GM23338 (cell line): ENCODE results near the gene TPP2. TPM values are rescaled to one million over a fixed set of nuclear protein-coding genes. Genes with fewer than 3 reads are reported as not detected.

Experiments
- ATAC-seq: fragments of 200-7000 bp; cut with Tn5 transposase; 3 replicates; pipeline ENCODE4 v1.9.1; 2020
- DNase-seq: peaks from one replicate; pipeline ENCODE4 v3.0.0-alpha.2; 2015; ENCODE audit warnings: low spot score
- H2AFZ ChIP-seq: fragments of 200-600 bp; sonication (generic); 2 replicates; pipeline ENCODE4 v1.8.0; 2016; ENCODE audit warnings: antibody characterized with exemption, mild to moderate bottlenecking, moderate library complexity
- H3F3A ChIP-seq: fragments of 200-600 bp; sonication (generic); replicated peaks from 2 replicates; pipeline ENCODE4 v1.8.0; 2017; ENCODE audit warnings: antibody characterized with exemption, mixed run types, low read depth
- H3K27ac ChIP-seq: fragments of 200-600 bp; sonication (generic); 2 replicates; pipeline ENCODE4 v1.6.1; 2016; ENCODE audit warnings: low read depth
- H3K27me3 ChIP-seq: fragments of 200-600 bp; sonication (generic); 2 replicates; pipeline ENCODE4 v1.8.0; 2016; ENCODE audit warnings: mild to moderate bottlenecking, mixed run types, moderate library complexity; ENCODE audit not compliant: insufficient read depth
- H3K36me3 ChIP-seq: fragments of 200-600 bp; sonication (generic); 2 replicates; pipeline ENCODE4 v1.8.0; 2016; ENCODE audit warnings: mild to moderate bottlenecking; ENCODE audit not compliant: insufficient read depth
- H3K4me1 ChIP-seq: fragments of 200-600 bp; sonication (generic); 2 replicates; pipeline ENCODE4 v1.8.0; 2016; ENCODE audit warnings: mild to moderate bottlenecking, moderate library complexity; ENCODE audit not compliant: insufficient read depth
- H3K4me2 ChIP-seq: fragments of 200-600 bp; sonication (generic); 2 replicates; pipeline ENCODE4 v1.7.1; 2017; ENCODE audit warnings: mixed run types
- H3K4me3 ChIP-seq: fragments of 200-600 bp; sonication (generic); 2 replicates; pipeline ENCODE4 v1.6.1; 2016; ENCODE audit warnings: mixed run types
- H3K79me2 ChIP-seq: fragments of 200-600 bp; sonication (generic); replicated peaks from 2 replicates; pipeline ENCODE4 v1.8.0; 2017; ENCODE audit warnings: mild to moderate bottlenecking; ENCODE audit not compliant: insufficient read depth
- H3K9me2 ChIP-seq: fragments of 200-600 bp; sonication (generic); 2 replicates; pipeline ENCODE4 v1.8.0; 2017; ENCODE audit not compliant: insufficient read depth
- H4K20me1 ChIP-seq: fragments of 200-600 bp; sonication (generic); replicated peaks from 2 replicates; pipeline ENCODE4 v1.8.0; 2017; ENCODE audit warnings: mild to moderate bottlenecking; ENCODE audit not compliant: insufficient read depth
- H3K27ac Mint-ChIP-seq: 2 replicates; pipeline ENCODE4 v1.8.0; 2020; ENCODE audit warnings: inconsistent platforms, mild to moderate bottlenecking, moderate library complexity, mixed read lengths
- H3K27me3 Mint-ChIP-seq: 3 replicates; pipeline ENCODE4 v1.8.0; 2022; ENCODE audit warnings: low read depth, mild to moderate bottlenecking, moderate library complexity, mixed read lengths, inconsistent platforms; ENCODE audit not compliant: insufficient read depth, poor library complexity
- H3K36me3 Mint-ChIP-seq: 3 replicates; pipeline ENCODE4 v1.8.0; 2021; ENCODE audit warnings: low read depth, mild to moderate bottlenecking, inconsistent platforms, moderate library complexity, mixed read lengths
- H3K4me1 Mint-ChIP-seq: 3 replicates; pipeline ENCODE4 v1.8.0; 2020; ENCODE audit warnings: mild to moderate bottlenecking, inconsistent platforms, mixed read lengths
- H3K4me3 Mint-ChIP-seq: 3 replicates; pipeline ENCODE4 v1.8.0; 2021; ENCODE audit warnings: moderate library complexity, mild to moderate bottlenecking, inconsistent platforms, mixed read lengths
- H3K9me3 Mint-ChIP-seq: 3 replicates; pipeline ENCODE4 v1.8.0; 2020; ENCODE audit warnings: moderate library complexity, mild to moderate bottlenecking, inconsistent platforms, mixed read lengths
- CREB1 ChIP-seq: fragments of 250-450 bp; sonication (Bioruptor Pico); IDR thresholded peaks from 2 replicates; pipeline ENCODE4 v1.5.0; 2020; ENCODE audit warnings: low read depth, mild to moderate bottlenecking, moderate library complexity
- EZH2 ChIP-seq: fragments of 200-600 bp; sonication (generic); IDR thresholded peaks from one replicate; pipeline ENCODE4 v1.8.0; 2017; ENCODE audit warnings: antibody characterized with exemption, mild to moderate bottlenecking, low read depth; ENCODE audit not compliant: unreplicated experiment
- EZH2phosphoT487 ChIP-seq: fragments of 200-600 bp; sonication (generic); IDR thresholded peaks from one replicate; pipeline ENCODE4 v1.8.1; 2018; ENCODE audit warnings: antibody characterized with exemption; ENCODE audit not compliant: unreplicated experiment
- JUNB ChIP-seq: IDR thresholded peaks from one replicate; pipeline ENCODE4 v1.6.1; 2016; ENCODE audit warnings: antibody characterized with exemption; ENCODE audit not compliant: unreplicated experiment
- NANOG ChIP-seq: IDR thresholded peaks from 2 replicates; pipeline ENCODE4 v1.6.1; 2016; ENCODE audit warnings: antibody characterized with exemption, borderline replicate concordance
- POLR2AphosphoS5 ChIP-seq: IDR thresholded peaks from 2 replicates; pipeline ENCODE4 v1.6.1; 2016; ENCODE audit warnings: antibody characterized with exemption, low read depth
- STAT1 ChIP-seq: IDR thresholded peaks from one replicate; pipeline ENCODE4 v1.6.1; 2016; ENCODE audit warnings: antibody characterized with exemption; ENCODE audit not compliant: unreplicated experiment
- ZNF114 ChIP-seq: fragments of 250-450 bp; sonication (Bioruptor Pico); IDR thresholded peaks from 2 replicates; pipeline ENCODE4 v1.5.0; 2020; ENCODE audit warnings: mild to moderate bottlenecking, moderate library complexity
- ZNF331 ChIP-seq: fragments of 250-450 bp; sonication (Bioruptor Pico); IDR thresholded peaks from 2 replicates; pipeline ENCODE4 v1.5.0; 2020; ENCODE audit warnings: low read depth, mild to moderate bottlenecking, moderate library complexity
- polyA plus RNA-seq: library from polyadenylated mRNA; unstranded; fragments of >200 nt; fragmentation: Nextera tagmentation; extraction: Ambion mirVana; gene quantifications from 2 replicates; pipeline ENCODE4 v1.2.1, GENCODE V29; 2016
- total RNA-seq: library from RNA; depleted of rRNA; stranded (reverse); fragments of >200 nt; shearing (Covaris generic); gene quantifications from 2 replicates; pipeline ENCODE4 v1.2.3, GENCODE V29; 2014
- TF ChIP-seq, protein P1 (sequence below), 2 experiments: fragments of 200-600 bp in 1 of 2; sonication (generic) in 1 of 2; conservative IDR thresholded peaks; 2 replicates each; pipeline versions ENCODE4 v1.5.1 to v1.6.1; 2016 to 2017; ENCODE audit warnings: antibody characterized with exemption in 2 of 2, low read depth in 2 of 2, mild to moderate bottlenecking in 2 of 2, moderate library complexity in 1 of 2
- TF ChIP-seq, protein P2 (sequence below): IDR thresholded peaks from 2 replicates; pipeline ENCODE4 v1.6.1; 2016; ENCODE audit warnings: antibody characterized with exemption

The TPP2 gene
- total and polyA plus RNA-seq, 2 experiments from 2014 or later = 56.6 to 111 TPM

- TF ChIP-seq, protein P1, sequence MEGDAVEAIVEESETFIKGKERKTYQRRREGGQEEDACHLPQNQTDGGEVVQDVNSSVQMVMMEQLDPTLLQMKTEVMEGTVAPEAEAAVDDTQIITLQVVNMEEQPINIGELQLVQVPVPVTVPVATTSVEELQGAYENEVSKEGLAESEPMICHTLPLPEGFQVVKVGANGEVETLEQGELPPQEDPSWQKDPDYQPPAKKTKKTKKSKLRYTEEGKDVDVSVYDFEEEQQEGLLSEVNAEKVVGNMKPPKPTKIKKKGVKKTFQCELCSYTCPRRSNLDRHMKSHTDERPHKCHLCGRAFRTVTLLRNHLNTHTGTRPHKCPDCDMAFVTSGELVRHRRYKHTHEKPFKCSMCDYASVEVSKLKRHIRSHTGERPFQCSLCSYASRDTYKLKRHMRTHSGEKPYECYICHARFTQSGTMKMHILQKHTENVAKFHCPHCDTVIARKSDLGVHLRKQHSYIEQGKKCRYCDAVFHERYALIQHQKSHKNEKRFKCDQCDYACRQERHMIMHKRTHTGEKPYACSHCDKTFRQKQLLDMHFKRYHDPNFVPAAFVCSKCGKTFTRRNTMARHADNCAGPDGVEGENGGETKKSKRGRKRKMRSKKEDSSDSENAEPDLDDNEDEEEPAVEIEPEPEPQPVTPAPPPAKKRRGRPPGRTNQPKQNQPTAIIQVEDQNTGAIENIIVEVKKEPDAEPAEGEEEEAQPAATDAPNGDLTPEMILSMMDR (conservative IDR thresholded peaks at IDR 0.05; ENCODE audit: low read depth in 2 of 2) = no peak
- TF ChIP-seq NANOG = no peak
- TF ChIP-seq ZNF114 (CRISPR knock-in tag) = no peak
- TF ChIP-seq ZNF331 (CRISPR knock-in tag) = no peak
- TF ChIP-seq EZH2 = no peak
- no peak for TF ChIP-seq CREB1 (CRISPR knock-in tag)
- TF ChIP-seq JUNB = no peak
Measured at GRCh38 chr13:102569488-102569887, 27.3 kb upstream of the TPP2 start (continued).

DNA sequence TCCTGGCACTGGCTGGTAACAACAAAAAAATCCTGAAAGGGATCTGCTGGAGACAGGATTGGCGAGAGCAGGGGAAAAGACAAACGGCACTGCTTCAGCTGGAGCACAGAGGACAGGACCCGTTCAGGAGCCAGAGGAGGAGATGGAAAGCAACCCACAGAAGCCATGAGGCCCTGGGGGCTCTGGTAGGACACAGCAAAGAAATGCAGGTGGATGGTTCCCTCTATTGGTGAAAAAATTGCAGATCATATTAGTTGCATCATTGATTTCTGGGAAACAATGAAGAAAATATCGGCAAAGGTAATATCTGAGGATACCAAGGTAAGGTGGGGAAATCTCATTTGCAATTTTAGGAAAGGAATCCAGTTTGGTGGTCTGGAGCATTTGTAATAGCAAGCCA lies 25.7 kb upstream of the TPP2 start:
- Mint-ChIP-seq H3K27ac (no peak overlapping the region), H3K36me3 (no peaks in the 10 kb centered on the region), H3K4me1 (peaks cover 7% of the 10 kb centered on the region; the same call in 2 of the 3 replicates), H3K9me3 (no peaks in the 10 kb centered on the region), H3K4me3 (no peak overlapping the region), H3K27me3 (peaks cover 2% of the 10 kb centered on the region)
- no peaks in the 10 kb centered on the region for H3K4me1 ChIP-seq
- no peaks in the 10 kb centered on the region for H3F3A ChIP-seq
- H3K4me3 ChIP-seq = no peak overlapping the region
- DNase-seq (peak; percentile 60), ATAC-seq (peak; percentile 88)
- H3K36me3 ChIP-seq = no peaks in the 10 kb centered on the region
- no peaks in the 10 kb centered on the region for H3K9me2 ChIP-seq
- no peaks in the 10 kb centered on the region for H3K27me3 ChIP-seq
- H2AFZ ChIP-seq = no peak overlapping the region
- H3K27ac ChIP-seq = no peak overlapping the region
- no peak overlapping the region for H3K4me2 ChIP-seq
- no peaks in the 10 kb centered on the region for H4K20me1 ChIP-seq
- H3K79me2 ChIP-seq = no peaks in the 10 kb centered on the region
- TF ChIP-seq ZNF331 (CRISPR knock-in tag) (no peak), CREB1 (CRISPR knock-in tag) (no peak)
- TF ChIP-seq, protein P1 (conservative IDR thresholded peaks at IDR 0.05; ENCODE audit: low read depth in 2 of 2) = peak; percentile 59 to 66

DNA sequence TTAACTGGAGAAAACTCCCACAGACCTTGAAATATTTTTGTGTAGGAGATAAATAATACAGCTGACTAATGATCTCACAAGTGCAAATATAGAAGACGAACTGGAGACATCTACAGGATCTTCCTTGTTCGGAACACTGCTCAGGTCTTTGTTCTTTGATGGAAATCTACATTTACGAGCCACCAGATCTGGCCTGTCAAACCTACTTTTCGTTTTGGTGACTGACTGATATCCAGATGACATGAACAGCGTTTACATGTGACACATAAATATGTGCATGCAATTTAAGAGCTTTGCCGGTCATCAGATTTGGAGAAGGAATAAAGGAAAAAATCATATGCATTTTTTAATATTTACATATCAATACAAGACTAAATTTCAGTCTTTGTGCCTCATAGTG lies 24.5 kb upstream of the TPP2 start:
- Histone ChIP-seq H3K79me2 (no peaks in the 10 kb centered on the region), H3K4me2 (no peak overlapping the region), H3K36me3 (no peaks in the 10 kb centered on the region), H3K9me2 (no peaks in the 10 kb centered on the region), H3K27me3 (no peaks in the 10 kb centered on the region), H3K27ac (no peak overlapping the region), H2AFZ (no peak overlapping the region), H4K20me1 (no peaks in the 10 kb centered on the region), H3K4me1 (no peaks in the 10 kb centered on the region), H3F3A (no peaks in the 10 kb centered on the region), H3K4me3 (no peak overlapping the region)
- H3K4me1 Mint-ChIP-seq = peaks cover 7% of the 10 kb centered on the region; the same call in 2 of the 3 replicates
- H3K27me3 Mint-ChIP-seq = no peaks in the 10 kb centered on the region
- H3K9me3 Mint-ChIP-seq = no peaks in the 10 kb centered on the region
- DNase-seq = no peak
- H3K27ac Mint-ChIP-seq = no peak overlapping the region
- H3K4me3 Mint-ChIP-seq = no peak overlapping the region
- no peaks in the 10 kb centered on the region for H3K36me3 Mint-ChIP-seq
- no peak for ATAC-seq
- TF ChIP-seq JUNB = no peak
- no peak for TF ChIP-seq CREB1 (CRISPR knock-in tag)
- no peak for TF ChIP-seq NANOG
- no peak for TF ChIP-seq STAT1
- TF ChIP-seq, protein P1 (conservative IDR thresholded peaks at IDR 0.05; ENCODE audit: low read depth in 2 of 2) = no peak
- TF ChIP-seq, protein P2, sequence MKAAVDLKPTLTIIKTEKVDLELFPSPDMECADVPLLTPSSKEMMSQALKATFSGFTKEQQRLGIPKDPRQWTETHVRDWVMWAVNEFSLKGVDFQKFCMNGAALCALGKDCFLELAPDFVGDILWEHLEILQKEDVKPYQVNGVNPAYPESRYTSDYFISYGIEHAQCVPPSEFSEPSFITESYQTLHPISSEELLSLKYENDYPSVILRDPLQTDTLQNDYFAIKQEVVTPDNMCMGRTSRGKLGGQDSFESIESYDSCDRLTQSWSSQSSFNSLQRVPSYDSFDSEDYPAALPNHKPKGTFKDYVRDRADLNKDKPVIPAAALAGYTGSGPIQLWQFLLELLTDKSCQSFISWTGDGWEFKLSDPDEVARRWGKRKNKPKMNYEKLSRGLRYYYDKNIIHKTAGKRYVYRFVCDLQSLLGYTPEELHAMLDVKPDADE = no peak
- no peak for TF ChIP-seq POLR2AphosphoS5
- no peak for TF ChIP-seq ZNF331 (CRISPR knock-in tag)
- no peak for TF ChIP-seq EZH2phosphoT487
